DMS 273 (cell line): ENCODE data around the gene AMMECR1L.
A peak's percentile ranks its signal among the peaks of the same experiment; 100 is the strongest.
"Not testable (repeated sequence)": the region's sequence is repeated elsewhere in the genome, so short reads cannot be mapped to it uniquely, and the experiment has no call there.

ENCODE experiments used
- DNase-seq: peaks from one replicate; lab custom pipeline; 2025; ENCODE audit not compliant: unreplicated experiment; lab: John Stamatoyannopoulos, UW

Gene AMMECR1L

GRCh38 chr2:127885780-127886592 lies at the start of gene AMMECR1L:
Gene AMMECR1L, minus strand, starts transcription at chr2:127885956. Its CDS starts 11,722 bp downstream, at chr2:127874234.
- peak; percentile 84 for DNase-seq

GRCh38 chr2:127935337-127935736 lies 49.6 kb upstream of the AMMECR1L start:
- DNase-seq, result no peak

GRCh38 chr2:127932199-127932876 lies 46.6 kb upstream of the AMMECR1L start:
- no peak for DNase-seq

- DNase-seq, result no peak
Measured at GRCh38 chr2:127929449-127929848, 43.7 kb upstream of the AMMECR1L start.

GRCh38 chr2:127927384-127927783 lies 41.6 kb upstream of the AMMECR1L start:
- no peak for DNase-seq

GRCh38 chr2:127917916-127918315 lies 32.2 kb upstream of the AMMECR1L start:
- no peak for DNase-seq

GRCh38 chr2:127913808-127914457 lies 28.2 kb upstream of the AMMECR1L start:
- DNase-seq, result no peak

GRCh38 chr2:127911737-127912136 lies 26.0 kb upstream of the AMMECR1L start:
- DNase-seq, result no peak

GRCh38 chr2:127910415-127910814 lies 24.7 kb upstream of the AMMECR1L start:
- DNase-seq, result no peak

GRCh38 chr2:127909019-127909418 lies 23.3 kb upstream of the AMMECR1L start:
- DNase-seq, result no peak

- not testable (repeated sequence) for DNase-seq
Measured at GRCh38 chr2:127907733-127908400, 22.1 kb upstream of the AMMECR1L start.

- DNase-seq, result peak; percentile 34
Measured at GRCh38 chr2:127906206-127906926, 20.6 kb upstream of the AMMECR1L start.

- DNase-seq, result no peak
Measured at GRCh38 chr2:127901339-127902056, 15.7 kb upstream of the AMMECR1L start.

- no peak for DNase-seq
Measured at GRCh38 chr2:127897531-127898211, 11.9 kb upstream of the AMMECR1L start.

- DNase-seq, result no peak
Measured at GRCh38 chr2:127893494-127893893, 7.7 kb upstream of the AMMECR1L start.

- DNase-seq, result no peak
Measured at GRCh38 chr2:127893033-127893432, 7.3 kb upstream of the AMMECR1L start.

- peak; percentile 17 for DNase-seq
Measured at GRCh38 chr2:127891811-127892210, 6.1 kb upstream of the AMMECR1L start.

GRCh38 chr2:127890756-127891155 lies 5.0 kb upstream of the AMMECR1L start:
- DNase-seq, result not testable (repeated sequence)

GRCh38 chr2:127888772-127889171 lies 3.0 kb upstream of the AMMECR1L start:
- no peak for DNase-seq
